Activated CD8-positive, alpha-beta memory T cell treated with anti-CD3 and anti-CD28 coated beads, Interleukin-2, amount 50 U/mL, for 24 hours (primary cell): ENCODE measurements around the gene SYT9.
"Not testable (repeated sequence)": the region's sequence is repeated elsewhere in the genome, so short reads cannot be mapped to it uniquely, and the experiment has no call there.

Experiments
- DNase-seq: peaks from one replicate; pipeline ENCODE4 v3.0.0-alpha.2; 2020; ENCODE audit errors: extremely low read depth

SYT9 gene

DNA sequence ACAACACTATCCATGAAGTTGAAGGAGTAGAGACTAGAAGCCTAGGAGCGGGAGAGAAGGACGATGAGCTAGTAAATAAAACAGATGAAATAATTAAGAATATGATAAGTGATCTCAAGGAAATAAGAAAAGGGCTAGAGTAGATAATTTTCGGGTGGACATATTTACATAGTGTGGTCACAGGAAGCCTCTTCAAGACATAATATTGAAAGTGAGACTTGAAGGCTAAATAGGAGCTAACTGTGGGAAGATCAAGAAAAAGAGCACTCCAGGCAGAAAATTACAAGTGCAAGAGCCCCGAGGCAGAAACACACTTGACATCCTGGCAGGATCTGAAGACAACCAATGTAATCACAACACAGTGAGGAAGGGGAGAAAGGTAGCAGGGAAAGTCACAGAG lies 250.2 kb downstream of the SYT9 start:
- no peak for DNase-seq

DNA sequence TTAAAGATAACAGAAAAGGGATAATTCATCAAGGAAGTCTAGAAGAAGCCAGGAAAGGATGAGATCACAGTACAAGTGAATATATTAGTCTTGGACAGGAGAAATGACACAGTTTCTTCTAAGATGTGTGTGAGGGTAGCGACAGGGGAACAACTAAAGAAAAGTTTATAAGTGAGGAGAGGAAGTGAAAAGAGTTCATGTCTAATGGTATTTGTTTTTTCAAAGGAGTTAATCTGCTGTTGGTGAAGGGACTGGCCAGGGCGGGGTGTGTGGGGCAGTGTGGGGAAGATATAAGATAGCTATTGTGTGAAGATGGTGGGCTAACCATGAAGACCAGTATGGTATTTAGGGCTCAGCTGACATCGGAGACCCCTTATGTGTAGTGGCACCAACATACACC lies 254.5 kb downstream of the SYT9 start:
- DNase-seq: no peak

- no peak for DNase-seq
These were observed 256.4 kb downstream of the SYT9 start for GRCh38 chr11:7508087-7508486.

DNA sequence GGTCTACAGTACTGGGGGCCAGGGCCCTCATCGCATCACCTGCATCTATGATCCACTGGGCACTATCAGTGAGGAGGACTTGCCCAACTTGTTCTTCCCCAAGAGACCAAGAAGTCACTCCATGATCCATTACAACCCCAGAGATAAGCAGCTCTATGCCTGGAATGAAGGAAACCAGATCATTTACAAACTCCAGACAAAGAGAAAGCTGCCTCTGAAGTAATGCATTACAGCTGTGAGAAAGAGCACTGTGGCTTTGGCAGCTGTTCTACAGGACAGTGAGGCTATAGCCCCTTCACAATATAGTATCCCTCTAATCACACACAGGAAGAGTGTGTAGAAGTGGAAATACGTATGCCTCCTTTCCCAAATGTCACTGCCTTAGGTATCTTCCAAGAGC lies 258.3 kb downstream of the SYT9 start:
- DNase-seq: no peak

- DNase-seq: no peak
These were observed 259.7 kb downstream of the SYT9 start for GRCh38 chr11:7511401-7511800.

- DNase-seq: no peak
These were observed 261.0 kb downstream of the SYT9 start for GRCh38 chr11:7512525-7513233.

- peak; percentile 40 for DNase-seq
These were observed 261.8 kb downstream of the SYT9 start, which contains the start of gene PPFIBP2 for GRCh38 chr11:7513234-7514098. TSS of gene PPFIBP2 (plus strand) at chr11:7513999. CDS start at chr11:7549476, 35,477 bp downstream.

- no peak for DNase-seq
These were observed 262.4 kb downstream of the SYT9 start for GRCh38 chr11:7514099-7514591.

DNA sequence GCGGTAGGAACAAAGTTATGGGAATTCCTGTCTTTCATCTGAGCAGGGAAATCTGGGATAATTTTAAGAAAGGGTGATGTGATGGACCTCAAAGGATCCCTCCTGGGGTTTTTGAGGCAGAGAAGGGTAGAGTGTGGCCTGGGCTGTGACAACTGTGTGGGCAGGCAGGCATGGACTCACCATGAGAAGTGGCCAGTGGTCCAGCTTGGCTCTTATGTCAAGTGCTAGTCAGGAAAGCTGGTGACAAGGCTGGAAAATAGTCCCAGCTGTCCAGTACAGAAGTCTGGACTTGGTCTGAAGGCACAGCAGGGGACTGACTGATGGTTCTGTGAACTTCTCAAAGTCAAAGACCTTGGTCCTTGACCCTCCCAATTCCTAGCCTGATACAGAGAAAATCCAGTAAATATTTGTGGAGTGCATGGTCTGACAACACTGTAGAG lies 263.8 kb downstream of the SYT9 start:
- no peak for DNase-seq

DNA sequence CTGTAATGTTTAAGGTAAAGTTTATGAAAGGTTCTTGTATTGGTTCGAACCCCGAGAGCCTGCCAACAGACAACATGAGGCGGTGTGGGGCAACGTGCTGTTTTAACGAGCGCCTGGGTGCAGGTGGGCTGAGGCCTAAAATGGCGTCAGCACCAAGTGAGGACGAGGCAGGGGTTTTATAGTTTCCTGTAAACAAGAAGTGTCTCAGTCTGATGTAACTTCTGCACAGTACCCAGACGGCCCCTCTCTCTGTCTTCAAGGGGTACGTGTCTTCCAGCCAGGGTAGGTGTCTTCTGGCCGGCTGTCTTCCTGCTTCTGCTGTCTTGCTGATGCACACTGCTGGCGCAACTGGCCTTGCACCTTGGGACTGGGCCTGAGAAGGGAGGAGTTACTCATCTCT lies 264.8 kb downstream of the SYT9 start:
- no peak for DNase-seq

DNA sequence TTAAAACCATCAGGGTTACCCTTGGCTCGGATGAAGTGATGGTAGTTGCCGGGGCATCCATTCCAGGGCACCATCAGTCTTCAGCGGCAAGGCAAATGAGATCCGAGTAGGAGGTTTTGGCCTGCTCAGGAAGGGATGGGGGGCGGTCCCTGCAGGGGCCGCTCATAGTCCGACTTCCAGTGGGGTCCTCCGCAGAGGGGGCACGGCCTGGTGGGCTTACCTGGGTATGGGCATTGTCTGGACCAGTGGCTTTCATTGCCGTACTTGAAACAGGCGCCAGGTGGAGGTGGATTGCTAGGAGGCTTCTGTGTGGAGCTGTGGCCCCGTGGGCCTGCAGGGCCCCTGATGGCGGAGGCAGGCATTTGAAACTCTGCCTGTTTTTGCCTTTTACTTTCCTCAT lies 266.0 kb downstream of the SYT9 start:
- not testable (repeated sequence) for DNase-seq
